SK-N-SH (cell line): ENCODE results near the gene ABCA10.

ENCODE experiments used
- CTCF ChIP-seq: fragments of 200-600 bp; sonication (generic); IDR thresholded peaks from 2 replicates; pipeline ENCODE4 v1.6.1; 2017; ENCODE audit warnings: antibody characterized with exemption, mild to moderate bottlenecking, moderate library complexity
- EP300 ChIP-seq, 2 experiments: IDR thresholded peaks; 2 replicates each; pipeline versions ENCODE4 v1.4.0 to v1.6.1; 2012; ENCODE audit warnings: borderline replicate concordance in 1 of 2, low read depth in 1 of 2, low read length in 1 of 2
- FOSL2 ChIP-seq: IDR thresholded peaks from 2 replicates; pipeline ENCODE4 v1.4.0; 2012; ENCODE audit warnings: low read depth, mild to moderate bottlenecking, moderate library complexity, borderline replicate concordance
- FOXM1 ChIP-seq: IDR thresholded peaks from 2 replicates; pipeline ENCODE4 v1.4.0; 2012; ENCODE audit warnings: low read depth, mild to moderate bottlenecking
- JUND ChIP-seq: IDR thresholded peaks from 2 replicates; pipeline ENCODE4 v1.4.0; 2012
- POLR2AphosphoS5 ChIP-seq: IDR thresholded peaks from 2 replicates; pipeline ENCODE4 v1.6.1; 2012; ENCODE audit warnings: low read depth, low read length
- SIN3A ChIP-seq: IDR thresholded peaks from 2 replicates; pipeline ENCODE4 v1.6.1; 2012; ENCODE audit warnings: low read depth, mild to moderate bottlenecking, low read length, moderate library complexity, borderline replicate concordance
- SMC3 ChIP-seq: IDR thresholded peaks from 2 replicates; pipeline ENCODE4 v1.6.1; 2012; ENCODE audit warnings: low read depth, low read length, improper control_type of control experiment
- USF1 ChIP-seq: IDR thresholded peaks from 2 replicates; pipeline ENCODE4 v1.4.0; 2012; ENCODE audit warnings: low read depth, borderline replicate concordance
- TF ChIP-seq, protein P1 (sequence below): IDR thresholded peaks from 2 replicates; pipeline ENCODE4 v1.6.1; 2012; ENCODE audit warnings: mild to moderate bottlenecking, low read depth, low read length, moderate library complexity

- no peak for TF ChIP-seq CTCF
- no peak for TF ChIP-seq EP300 (IDR thresholded peaks at IDR 0.05; ENCODE audit: borderline replicate concordance in 1 of 2, low read depth in 1 of 2, low read length in 1 of 2)
- no peak for TF ChIP-seq JUND
- TF ChIP-seq FOSL2 = no peak
- TF ChIP-seq FOXM1 = no peak
- no peak for TF ChIP-seq SMC3
- TF ChIP-seq, protein P1, sequence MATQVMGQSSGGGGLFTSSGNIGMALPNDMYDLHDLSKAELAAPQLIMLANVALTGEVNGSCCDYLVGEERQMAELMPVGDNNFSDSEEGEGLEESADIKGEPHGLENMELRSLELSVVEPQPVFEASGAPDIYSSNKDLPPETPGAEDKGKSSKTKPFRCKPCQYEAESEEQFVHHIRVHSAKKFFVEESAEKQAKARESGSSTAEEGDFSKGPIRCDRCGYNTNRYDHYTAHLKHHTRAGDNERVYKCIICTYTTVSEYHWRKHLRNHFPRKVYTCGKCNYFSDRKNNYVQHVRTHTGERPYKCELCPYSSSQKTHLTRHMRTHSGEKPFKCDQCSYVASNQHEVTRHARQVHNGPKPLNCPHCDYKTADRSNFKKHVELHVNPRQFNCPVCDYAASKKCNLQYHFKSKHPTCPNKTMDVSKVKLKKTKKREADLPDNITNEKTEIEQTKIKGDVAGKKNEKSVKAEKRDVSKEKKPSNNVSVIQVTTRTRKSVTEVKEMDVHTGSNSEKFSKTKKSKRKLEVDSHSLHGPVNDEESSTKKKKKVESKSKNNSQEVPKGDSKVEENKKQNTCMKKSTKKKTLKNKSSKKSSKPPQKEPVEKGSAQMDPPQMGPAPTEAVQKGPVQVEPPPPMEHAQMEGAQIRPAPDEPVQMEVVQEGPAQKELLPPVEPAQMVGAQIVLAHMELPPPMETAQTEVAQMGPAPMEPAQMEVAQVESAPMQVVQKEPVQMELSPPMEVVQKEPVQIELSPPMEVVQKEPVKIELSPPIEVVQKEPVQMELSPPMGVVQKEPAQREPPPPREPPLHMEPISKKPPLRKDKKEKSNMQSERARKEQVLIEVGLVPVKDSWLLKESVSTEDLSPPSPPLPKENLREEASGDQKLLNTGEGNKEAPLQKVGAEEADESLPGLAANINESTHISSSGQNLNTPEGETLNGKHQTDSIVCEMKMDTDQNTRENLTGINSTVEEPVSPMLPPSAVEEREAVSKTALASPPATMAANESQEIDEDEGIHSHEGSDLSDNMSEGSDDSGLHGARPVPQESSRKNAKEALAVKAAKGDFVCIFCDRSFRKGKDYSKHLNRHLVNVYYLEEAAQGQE = no peak
- TF ChIP-seq POLR2AphosphoS5 = no peak
- TF ChIP-seq SIN3A = no peak
- no peak for TF ChIP-seq USF1
These were observed 69.2 kb downstream of the ABCA10 start for GRCh38 chr17:69159418-69159817.
